GM12801 (cell line): ENCODE results near the gene FBXO31.

ENCODE experiments used
- CTCF ChIP-seq: IDR thresholded peaks from one replicate; pipeline ENCODE4 v1.5.1; 2011; ENCODE audit warnings: control low read depth; ENCODE audit not compliant: insufficient read length; ENCODE audit errors: extremely low read depth

Gene FBXO31

GRCh38 chr16:87409781-87410180 is 26.2 kb upstream of the FBXO31 start:
- TF ChIP-seq CTCF: no peak

GRCh38 chr16:87409153-87409552 is 25.6 kb upstream of the FBXO31 start:
- TF ChIP-seq CTCF: no peak

- no peak for TF ChIP-seq CTCF
These were observed 24.0 kb upstream of the FBXO31 start for GRCh38 chr16:87407511-87408112.

GRCh38 chr16:87406495-87407088 is 23.0 kb upstream of the FBXO31 start:
- TF ChIP-seq CTCF: no peak

- no peak for TF ChIP-seq CTCF
These were observed 21.4 kb upstream of the FBXO31 start for GRCh38 chr16:87404764-87405625.

- TF ChIP-seq CTCF: no peak
These were observed 11.7 kb upstream of the FBXO31 start for GRCh38 chr16:87395181-87395842.

GRCh38 chr16:87393680-87394055 is 10.1 kb upstream of the FBXO31 start:
- no peak for TF ChIP-seq CTCF
